HG03103 (cell line): ENCODE measurements around the gene E2F1.
"Not testable (repeated sequence)": the region's sequence is repeated elsewhere in the genome, so short reads cannot be mapped to it uniquely, and the experiment has no call there.

Experiments used
- ATAC-seq: cut with Tn5 transposase; IDR thresholded peaks from one replicate; pipeline ENCODE4 v1.9.1; 2021; ENCODE audit warnings: low read depth; ENCODE audit not compliant: unreplicated experiment

E2F1 gene

DNA sequence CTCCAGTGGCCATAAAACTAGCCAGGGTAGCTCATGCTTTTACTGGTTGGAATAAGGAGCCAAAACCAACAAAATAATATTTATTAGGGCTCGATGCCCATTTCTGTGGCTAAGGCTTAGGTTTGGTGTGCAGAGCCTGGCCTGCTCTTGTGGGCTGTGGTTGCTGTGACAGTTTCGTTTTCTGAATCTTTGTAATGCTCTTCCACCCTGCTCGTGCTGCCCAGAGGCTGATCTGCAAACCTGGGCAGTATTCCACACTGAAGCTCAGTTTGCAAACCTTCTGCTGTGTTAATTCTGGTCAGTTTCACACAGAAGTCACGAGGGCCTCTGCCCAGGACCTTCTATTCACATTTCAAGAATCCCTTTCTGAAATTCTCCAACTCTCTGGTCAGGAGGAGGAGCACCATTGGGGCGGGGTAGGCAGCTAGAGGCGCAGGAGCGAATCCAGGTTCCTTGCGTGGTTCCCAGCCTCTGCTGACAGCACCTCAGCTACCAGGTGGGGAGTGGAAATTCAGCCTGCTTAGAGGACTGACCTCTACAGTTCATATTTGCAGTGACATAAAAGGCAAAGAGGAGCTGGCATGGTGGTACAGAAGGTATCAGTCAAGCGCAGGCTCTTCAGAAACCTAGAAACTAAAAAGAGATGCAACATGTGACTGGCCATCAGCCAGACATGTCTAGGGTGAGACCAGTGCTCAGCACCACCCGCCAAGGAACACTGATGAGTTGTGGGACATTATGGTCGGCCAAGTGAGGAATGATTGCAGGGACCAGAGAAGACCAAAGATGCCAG is 38.4 kb downstream of the E2F1 start:
- ATAC-seq, result no peak

DNA sequence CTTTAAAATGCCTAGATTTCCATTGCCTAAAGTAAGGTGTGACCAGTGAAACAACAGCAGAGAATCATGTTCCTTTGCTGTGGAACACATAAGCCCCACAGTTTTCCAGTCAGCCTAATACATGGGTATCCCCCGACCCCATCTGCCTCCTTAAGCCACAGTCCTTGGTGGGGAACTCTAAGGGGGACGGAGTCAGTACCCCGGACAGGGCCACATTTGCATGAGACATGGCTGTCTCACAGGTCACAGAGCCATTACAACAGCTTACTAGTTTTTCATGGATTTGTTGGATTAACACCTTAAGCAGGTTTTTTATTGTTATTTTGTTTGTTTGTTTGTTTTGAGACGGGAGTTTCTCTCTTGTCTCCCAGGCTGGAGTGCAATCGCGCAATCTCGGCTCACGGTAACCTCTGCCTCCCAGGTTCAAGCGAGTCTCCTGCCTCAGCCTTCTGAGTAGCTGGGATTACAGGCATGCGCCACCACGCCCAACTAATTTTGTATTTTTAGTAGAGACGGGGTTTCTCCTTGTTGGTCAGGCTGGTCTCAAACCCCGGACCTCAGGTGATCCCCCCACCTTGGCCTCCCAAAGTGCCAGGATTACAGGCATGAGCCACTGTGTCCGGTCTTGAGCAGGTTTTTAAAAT is 39.1 kb downstream of the E2F1 start:
- not testable (repeated sequence) for ATAC-seq

DNA sequence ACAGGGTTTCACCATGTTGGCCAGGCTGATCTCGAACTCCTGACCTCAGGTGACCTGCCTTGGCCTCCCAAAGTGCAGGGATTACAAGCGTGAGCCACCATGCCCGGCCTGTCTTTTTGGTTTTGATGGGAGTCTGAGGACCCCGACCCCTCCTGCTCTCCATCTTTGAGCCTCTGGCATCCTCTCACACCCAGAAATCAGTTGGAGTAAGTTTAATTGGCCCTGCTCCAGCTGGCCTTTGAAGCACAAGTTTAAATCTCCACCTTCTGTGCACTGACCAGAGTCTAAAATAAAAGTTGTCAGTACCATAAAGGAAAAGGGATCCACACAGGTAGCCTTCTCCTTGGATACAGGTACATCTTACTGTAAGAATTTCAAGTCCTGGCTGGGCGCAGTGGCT is 40.0 kb downstream of the E2F1 start:
- ATAC-seq, result no peak

DNA sequence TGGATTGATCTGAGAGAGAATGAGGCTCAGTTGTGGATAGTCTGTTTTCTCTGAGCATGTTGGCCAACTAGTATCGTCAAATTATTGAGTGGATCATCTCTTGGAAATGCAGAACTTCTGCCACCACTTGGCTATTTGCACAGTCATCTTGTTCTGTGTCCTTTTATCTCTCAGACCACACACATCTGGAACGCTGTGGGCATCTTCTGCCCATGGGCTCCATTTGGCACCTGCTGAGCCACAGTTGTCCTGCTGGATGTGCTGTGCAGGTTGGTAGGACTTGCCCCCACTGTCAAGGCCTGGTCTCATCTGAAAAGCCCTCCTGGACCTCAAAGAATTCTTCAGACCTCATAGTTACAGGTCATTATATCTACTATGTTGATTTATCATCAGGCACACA is 40.8 kb downstream of the E2F1 start:
- ATAC-seq, result no peak

DNA sequence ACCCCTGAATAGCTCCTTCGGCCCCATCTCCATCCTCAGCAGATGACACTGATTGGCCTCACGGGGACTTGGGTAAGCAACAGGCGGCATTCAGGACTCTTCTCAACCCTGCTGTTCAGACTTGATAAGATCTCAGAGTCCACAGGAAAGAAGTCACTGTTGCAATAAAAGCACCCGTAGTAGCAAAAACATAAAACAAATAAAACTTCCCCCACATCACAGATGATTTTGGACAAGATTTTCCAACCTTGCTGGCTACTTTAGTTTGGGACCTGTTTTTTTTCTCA is 41.2 kb downstream of the E2F1 start:
- ATAC-seq, result no peak

DNA sequence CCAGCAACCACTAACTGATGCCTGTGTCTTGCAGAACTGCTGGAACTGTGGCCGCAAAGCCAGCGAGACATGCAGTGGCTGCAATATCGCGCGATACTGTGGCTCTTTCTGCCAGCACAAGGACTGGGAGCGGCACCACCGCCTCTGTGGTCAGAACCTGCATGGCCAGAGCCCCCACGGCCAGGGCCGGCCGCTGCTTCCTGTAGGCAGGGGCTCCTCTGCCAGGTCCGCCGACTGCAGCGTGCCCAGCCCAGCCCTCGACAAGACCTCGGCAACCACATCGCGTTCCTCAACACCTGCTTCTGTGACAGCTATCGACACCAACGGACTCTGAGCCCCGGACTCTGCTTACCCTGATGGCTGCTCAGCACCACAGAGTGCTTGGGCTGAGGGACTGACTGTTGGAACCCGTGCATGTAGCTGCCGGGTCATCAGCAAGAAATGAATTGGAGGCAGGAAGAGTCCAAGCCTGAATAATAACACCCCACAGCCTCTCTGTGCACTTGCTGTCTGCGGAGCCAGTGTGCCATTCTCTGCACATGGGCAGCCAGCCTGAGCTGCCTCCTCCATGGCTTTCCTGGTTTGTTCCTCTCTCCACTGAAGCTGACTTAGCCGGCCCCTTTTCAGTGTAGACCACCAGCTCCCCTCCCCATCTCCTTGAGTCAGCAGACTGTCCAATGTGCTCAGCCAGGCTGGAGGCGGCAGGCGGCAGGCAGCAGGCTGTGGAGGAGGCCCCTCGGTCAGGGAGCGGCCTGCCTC is 41.7 kb downstream of the E2F1 start:
- no peak for ATAC-seq

DNA sequence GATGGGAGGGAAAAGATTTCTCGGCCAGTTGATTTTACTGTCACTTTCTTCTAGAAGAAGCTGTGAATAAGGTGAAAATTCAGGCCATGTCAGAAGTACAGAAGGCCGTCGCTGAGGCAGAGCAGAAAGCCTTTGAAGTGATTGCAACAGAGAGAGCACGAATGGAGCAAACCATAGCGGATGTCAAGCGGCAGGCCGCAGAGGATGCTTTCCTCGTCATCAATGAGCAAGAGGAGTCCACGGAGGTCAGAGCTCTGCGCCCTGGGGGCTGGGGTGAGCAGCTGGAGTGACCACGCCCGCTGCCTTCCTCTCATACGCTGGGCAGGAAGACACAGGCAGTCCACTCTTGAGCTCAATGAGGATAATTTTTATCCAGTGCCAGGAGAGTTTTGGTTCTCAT is 45.9 kb downstream of the E2F1 start:
- ATAC-seq, result no peak

DNA sequence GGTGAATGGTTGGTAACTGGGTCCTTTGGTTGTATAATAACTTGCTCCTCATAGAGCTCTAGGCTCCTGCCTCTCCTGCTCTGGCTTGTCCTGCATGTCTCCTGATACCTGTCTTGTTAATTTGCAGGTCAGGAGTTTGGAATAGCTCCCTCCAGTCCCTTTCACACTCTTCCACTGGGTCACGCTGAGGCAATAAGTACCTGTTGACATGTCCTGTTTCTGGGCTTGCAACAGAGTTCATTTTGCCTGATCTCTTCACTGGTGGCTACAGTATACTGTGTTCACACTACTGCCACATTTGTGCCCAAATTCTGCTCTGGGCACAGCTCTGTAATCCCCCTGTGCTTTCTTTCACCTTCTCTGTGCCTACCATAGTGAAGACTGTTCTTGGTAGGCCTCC is 49.4 kb downstream of the E2F1 start:
- no peak for ATAC-seq

DNA sequence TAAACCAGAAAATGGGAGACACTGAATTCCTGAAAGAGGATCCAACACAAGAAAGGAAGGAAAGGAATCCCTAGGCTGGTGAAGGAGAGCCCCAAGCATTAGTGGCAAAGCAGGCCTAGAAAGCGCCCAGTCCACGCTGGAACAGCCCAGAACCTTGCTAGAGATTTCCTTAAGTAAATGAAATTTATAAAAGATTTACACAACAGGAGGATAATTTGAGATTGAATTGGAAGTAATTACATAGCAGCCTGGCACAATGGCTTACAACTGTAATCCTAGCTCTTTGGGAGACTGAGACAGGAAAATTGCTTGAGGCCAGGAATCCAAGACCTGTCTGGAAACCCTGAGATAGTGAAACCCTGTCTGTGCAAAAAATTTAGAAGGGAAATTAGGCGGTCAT is 50.8 kb downstream of the E2F1 start:
- no peak for ATAC-seq

DNA sequence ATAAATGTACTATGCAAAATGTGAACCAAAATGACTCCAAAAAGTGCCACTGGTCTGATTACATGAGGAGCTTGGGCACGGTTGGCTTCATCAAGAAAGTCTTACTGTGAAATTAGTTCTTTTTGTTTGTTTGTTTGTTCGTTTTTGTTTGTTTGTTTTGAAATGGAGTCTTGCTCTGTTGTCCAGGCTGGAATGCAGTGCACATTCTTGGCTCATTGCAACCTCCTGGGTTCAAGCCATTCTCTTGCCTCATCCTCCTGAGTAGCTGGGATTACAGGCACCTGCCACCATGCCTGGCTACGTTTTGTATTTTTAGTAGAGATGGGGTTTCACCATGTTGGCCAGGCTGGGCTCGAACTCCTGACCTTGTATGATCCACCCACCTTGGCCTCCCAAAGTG is 54.3 kb downstream of the E2F1 start:
- not testable (repeated sequence) for ATAC-seq

DNA sequence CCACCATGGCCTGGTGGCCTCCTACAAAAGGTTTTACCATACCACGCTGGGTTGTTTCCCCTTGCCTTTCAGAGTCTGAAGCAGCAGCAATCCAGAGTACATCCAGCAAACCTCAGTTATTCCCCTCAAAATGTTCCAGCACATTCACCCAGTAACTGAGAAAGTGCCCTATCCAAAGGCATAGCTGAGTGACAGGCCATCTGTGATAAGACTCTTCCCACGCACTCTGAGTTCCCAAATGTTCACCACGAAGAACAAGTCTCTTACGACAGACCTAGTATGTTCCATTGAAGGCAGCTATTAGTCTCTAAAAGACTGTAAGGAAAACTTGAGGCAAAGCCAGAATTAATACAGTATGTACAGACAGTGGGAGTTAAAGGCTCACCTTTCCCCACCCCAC is 55.7 kb downstream of the E2F1 start:
- no peak for ATAC-seq

DNA sequence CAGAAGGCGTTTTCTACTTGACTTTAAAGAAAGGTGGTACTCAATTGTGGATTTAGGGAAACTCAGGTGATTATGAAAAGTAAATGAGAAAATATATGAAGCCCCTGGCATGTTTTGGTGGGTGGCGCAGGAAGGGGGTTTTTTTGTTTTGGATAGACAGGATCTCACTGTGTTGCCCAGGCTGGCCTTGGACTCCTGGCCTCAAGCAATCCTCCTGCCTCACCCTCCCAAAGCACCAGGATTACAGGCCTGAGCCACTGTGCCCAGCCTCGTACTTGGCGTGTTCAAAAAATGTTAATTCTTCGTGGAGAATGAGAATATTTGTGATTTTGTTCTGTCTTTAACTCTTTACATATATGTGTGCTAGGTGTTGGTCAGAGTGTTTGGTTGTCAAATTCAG is 56.2 kb downstream of the E2F1 start:
- ATAC-seq, result no peak

DNA sequence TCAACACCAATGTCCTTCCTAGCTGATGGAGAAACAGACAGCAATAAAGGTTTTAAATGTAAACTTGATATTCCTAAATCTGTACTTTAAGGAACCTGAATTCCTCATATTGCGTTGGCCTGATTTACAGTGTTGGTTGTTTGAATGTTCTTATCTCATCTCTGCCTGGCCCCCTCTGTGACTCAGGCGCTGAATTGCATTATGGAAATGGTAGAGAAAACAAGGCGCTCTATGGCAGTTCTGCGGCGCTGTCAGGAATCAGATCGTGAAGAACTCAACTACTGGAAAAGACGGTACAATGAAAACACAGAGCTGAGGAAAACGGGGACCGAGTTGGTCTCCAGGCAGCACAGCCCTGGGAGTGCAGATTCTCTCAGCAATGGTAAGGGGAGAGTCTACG is 56.7 kb downstream of the E2F1 start:
- ATAC-seq, result no peak

DNA sequence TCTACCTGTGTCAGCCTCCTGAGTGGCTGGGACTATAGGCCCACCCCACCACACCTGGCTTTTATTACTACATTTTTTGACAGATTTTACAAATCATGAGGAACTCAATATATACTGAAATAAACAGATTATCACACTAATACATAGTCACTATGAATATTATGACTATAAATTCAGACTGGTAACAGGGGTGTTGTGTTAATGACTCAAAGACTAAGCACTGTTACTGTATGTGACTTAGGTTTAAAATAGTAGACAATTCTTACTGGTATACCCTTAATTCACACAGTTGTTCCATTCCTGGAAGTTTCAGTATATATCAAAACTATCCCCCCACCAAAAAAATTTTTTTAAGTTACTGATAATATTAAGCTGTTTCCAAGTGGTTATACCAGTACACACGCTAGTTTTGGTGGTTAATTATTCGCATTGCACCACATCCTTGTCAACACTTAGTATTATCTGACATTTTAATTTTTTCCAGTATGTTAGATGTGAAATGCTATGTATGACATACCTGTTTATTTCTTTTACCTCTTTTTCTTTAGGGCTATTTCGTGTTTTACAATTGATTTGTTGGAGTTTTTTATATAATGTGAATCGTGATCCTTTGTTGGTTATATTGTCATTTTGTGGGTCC is 58.5 kb downstream of the E2F1 start:
- no peak for ATAC-seq

DNA sequence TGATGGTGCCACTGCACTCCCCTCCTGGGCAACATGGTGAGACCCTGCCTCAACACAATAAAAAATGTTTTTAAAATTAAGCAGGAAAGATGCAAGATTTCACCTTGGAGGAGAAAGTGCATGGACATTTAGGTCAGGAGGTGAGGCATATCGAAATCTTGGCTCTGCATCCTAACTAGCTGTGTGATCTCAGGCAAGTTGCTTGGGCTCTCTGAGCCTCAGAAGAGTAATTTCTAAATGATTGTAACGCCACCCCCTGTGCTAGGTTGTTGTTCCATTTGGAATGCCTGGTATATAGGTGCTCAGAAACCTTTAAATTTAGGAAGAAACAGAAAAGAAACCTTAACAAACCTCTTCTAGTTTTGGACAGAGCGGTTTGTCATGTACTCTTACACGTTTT is 60.0 kb downstream of the E2F1 start:
- ATAC-seq, result no peak
